Measurements from ENCODE around the gene ZFYVE16.

DNA sequence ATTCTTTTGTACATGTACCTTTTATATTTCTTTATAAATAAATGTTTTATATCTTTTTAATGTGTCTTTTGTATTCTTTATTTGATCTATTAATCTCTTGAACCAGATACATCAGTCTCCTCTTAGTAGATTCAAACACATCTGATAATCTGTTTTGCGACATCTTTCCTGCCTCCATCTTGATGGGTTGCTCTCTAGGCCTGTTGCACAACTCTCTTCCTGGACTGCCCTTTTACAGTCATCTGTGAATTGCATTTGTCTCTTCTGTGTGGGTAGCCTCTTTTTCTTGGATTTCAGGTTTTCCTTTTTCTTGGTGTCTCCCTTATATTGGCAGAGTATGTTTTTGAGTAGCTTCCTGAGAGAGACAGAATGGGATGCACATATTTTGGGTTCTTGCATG lies 6.2 kb downstream of the ZFYVE16 start:
- TF ChIP-seq EP300 (IDR thresholded peaks at IDR 0.05) (no peak), POLR2A (IDR thresholded peaks at IDR 0.05; ENCODE audit: low read length) (no peak), JUNB (IDR thresholded peaks at IDR 0.05) (no peak), RCOR1 (IDR thresholded peaks at IDR 0.05; ENCODE audit: low read depth, low read length) (no peak), RFX5 (IDR thresholded peaks at IDR 0.05) (no peak), TFCP2L1 (CRISPR knock-in tag; IDR thresholded peaks at IDR 0.05) (no peak), KDM5A (IDR thresholded peaks at IDR 0.05) (no peak), SMC3 (IDR thresholded peaks at IDR 0.05) (no peak), CHD4 (IDR thresholded peaks at IDR 0.05; ENCODE audit: borderline replicate concordance) (no peak)
- TF ChIP-seq, protein P1, sequence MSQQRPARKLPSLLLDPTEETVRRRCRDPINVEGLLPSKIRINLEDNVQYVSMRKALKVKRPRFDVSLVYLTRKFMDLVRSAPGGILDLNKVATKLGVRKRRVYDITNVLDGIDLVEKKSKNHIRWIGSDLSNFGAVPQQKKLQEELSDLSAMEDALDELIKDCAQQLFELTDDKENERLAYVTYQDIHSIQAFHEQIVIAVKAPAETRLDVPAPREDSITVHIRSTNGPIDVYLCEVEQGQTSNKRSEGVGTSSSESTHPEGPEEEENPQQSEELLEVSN (IDR thresholded peaks at IDR 0.05; ENCODE audit: borderline replicate concordance, low read depth): no peak
- TF ChIP-seq, protein P2, sequence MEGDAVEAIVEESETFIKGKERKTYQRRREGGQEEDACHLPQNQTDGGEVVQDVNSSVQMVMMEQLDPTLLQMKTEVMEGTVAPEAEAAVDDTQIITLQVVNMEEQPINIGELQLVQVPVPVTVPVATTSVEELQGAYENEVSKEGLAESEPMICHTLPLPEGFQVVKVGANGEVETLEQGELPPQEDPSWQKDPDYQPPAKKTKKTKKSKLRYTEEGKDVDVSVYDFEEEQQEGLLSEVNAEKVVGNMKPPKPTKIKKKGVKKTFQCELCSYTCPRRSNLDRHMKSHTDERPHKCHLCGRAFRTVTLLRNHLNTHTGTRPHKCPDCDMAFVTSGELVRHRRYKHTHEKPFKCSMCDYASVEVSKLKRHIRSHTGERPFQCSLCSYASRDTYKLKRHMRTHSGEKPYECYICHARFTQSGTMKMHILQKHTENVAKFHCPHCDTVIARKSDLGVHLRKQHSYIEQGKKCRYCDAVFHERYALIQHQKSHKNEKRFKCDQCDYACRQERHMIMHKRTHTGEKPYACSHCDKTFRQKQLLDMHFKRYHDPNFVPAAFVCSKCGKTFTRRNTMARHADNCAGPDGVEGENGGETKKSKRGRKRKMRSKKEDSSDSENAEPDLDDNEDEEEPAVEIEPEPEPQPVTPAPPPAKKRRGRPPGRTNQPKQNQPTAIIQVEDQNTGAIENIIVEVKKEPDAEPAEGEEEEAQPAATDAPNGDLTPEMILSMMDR (IDR thresholded peaks at IDR 0.05): no peak
- TF ChIP-seq, protein P3, sequence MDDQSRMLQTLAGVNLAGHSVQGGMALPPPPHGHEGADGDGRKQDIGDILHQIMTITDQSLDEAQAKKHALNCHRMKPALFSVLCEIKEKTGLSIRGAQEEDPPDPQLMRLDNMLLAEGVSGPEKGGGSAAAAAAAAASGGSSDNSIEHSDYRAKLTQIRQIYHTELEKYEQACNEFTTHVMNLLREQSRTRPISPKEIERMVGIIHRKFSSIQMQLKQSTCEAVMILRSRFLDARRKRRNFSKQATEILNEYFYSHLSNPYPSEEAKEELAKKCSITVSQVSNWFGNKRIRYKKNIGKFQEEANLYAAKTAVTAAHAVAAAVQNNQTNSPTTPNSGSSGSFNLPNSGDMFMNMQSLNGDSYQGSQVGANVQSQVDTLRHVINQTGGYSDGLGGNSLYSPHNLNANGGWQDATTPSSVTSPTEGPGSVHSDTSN (IDR thresholded peaks at IDR 0.05): no peak
- TF ChIP-seq, protein P4, sequence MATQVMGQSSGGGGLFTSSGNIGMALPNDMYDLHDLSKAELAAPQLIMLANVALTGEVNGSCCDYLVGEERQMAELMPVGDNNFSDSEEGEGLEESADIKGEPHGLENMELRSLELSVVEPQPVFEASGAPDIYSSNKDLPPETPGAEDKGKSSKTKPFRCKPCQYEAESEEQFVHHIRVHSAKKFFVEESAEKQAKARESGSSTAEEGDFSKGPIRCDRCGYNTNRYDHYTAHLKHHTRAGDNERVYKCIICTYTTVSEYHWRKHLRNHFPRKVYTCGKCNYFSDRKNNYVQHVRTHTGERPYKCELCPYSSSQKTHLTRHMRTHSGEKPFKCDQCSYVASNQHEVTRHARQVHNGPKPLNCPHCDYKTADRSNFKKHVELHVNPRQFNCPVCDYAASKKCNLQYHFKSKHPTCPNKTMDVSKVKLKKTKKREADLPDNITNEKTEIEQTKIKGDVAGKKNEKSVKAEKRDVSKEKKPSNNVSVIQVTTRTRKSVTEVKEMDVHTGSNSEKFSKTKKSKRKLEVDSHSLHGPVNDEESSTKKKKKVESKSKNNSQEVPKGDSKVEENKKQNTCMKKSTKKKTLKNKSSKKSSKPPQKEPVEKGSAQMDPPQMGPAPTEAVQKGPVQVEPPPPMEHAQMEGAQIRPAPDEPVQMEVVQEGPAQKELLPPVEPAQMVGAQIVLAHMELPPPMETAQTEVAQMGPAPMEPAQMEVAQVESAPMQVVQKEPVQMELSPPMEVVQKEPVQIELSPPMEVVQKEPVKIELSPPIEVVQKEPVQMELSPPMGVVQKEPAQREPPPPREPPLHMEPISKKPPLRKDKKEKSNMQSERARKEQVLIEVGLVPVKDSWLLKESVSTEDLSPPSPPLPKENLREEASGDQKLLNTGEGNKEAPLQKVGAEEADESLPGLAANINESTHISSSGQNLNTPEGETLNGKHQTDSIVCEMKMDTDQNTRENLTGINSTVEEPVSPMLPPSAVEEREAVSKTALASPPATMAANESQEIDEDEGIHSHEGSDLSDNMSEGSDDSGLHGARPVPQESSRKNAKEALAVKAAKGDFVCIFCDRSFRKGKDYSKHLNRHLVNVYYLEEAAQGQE (IDR thresholded peaks at IDR 0.05): no peak
